HTERT RPE-1 (cell line): Measurements from ENCODE around the gene KAZN.

Experiments
- in situ Hi-C: fragments of 300-500 bp; cut with MboI; formaldehyde crosslinking; loops from 4 replicates; pipeline ENCODE4 v1.14.3; 2020; ENCODE audit warnings: low sequenced_read_pairs

KAZN gene

GRCh38 chr1:15014516-15014915, 416.0 kb downstream of the KAZN start:
- in situ Hi-C loops: no loop called here

- in situ Hi-C loops: no loop called here
Measured at GRCh38 chr1:15016001-15016400, 417.5 kb downstream of the KAZN start.

GRCh38 chr1:15016526-15016925, 418.0 kb downstream of the KAZN start:
- in situ Hi-C loops: no loop called here

- in situ Hi-C loops: no loop called here
Measured at GRCh38 chr1:15017120-15017519, 418.6 kb downstream of the KAZN start.

DNA sequence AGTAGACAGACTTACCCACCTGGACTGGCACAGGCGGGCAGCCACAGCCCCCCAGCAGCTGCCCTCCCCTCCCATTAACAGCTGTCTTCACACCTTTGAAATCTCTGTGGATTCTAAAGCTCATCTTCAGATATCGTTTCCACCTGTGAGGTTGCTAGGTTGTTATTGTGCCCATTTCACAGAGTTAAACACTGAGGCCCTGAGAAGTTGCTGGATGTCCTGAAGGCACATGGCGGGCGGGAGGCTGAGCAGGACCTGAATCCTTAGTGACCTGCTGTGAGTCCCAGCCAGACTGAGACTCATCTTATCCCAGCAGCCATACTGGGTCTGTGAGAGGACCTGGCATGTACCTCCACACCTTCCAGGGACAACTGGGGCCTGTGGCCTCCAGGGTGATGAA, 420.3 kb downstream of the KAZN start:
- in situ Hi-C loops: no loop called here

DNA sequence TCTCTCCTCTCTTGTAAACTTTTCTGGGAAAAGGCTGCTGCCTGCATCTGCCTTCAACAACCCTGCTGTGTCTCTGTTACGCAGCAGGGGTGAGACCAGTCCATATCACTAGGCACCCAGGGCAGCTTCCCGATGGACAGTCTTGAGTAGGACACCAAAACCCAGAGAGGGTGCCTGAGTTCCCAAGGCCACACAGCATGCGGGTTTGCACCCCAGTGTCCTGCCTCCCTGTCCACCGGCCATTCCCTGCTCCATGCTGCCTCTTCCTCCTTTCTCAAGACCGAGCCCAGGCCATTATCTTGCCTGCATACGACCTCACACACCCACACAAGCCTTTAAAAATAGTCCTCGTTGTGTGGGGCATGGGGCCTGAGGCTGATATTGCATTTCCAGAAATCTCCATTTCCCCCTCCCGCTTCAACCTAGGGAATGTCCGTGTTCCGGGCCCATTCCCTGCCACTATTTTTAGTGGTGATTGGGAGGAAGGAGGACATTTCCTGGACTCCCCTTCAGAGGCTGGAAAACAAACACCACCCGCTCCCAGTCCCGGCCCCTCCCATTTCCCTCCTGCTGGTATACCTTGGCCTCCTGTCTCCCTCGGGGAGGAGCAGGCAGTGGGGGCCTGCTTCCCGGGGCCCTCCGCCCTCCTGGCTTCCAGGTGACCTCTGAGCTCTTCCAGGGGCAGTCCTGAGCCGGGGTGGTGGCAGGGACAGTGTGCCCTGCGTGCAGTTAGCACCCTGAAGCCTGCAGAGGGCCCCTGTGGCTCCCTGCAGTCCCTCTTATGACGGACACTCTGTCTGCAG, 422.7 kb downstream of the KAZN start:
- in situ Hi-C loops: no loop called here

GRCh38 chr1:15022048-15022447, 423.6 kb downstream of the KAZN start:
- in situ Hi-C loops: no loop called here

- in situ Hi-C loops: no loop called here
Measured at GRCh38 chr1:15023205-15023604, 424.7 kb downstream of the KAZN start.

GRCh38 chr1:15023976-15024375, 425.5 kb downstream of the KAZN start:
- in situ Hi-C loops: no loop called here

GRCh38 chr1:15026117-15026489, 427.6 kb downstream of the KAZN start:
- in situ Hi-C loops: no loop called here

DNA sequence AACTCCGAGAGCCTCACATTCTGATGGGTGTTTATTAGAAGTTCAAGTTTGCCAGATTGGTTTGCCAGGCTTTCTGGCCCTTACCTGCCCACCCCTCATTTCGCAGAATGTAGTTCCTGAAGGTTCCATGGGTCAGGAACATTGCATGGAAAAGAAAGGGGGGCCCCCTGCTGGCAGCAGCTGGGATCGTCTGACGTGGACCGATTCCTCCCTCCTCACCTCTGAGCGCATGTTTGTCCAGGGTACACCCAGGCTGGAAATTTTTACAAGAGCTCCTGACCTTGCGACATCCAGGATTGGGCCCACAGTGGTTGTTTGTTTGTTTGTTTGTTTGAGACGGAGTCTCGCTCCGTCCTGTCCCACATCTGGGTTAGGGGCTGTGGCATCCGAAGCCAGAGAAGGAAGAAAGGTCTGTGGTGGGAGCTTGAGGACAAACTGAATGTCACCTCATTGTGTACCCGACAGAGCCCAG, 429.1 kb downstream of the KAZN start:
- in situ Hi-C loops: no loop called here

DNA sequence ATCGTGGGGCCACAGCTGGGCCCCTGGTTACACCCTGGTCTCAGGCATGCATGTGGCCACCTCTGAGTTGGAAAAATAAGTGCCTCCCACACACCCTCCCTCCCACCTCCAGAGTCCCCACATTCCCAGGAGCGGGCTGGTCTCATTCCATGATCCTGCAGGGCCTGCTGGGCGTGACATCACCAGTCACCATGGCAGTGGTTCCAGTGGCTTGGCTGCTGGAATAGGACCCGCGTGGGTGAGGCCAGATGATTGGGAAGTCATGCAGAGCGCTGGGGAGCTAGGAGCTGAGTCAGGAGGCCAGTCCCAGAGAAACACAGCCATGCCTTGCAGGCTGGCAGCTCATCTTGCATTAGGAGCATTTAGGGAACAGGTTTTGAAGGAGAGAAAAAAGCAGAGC, 429.6 kb downstream of the KAZN start:
- in situ Hi-C loops: no loop called here

DNA sequence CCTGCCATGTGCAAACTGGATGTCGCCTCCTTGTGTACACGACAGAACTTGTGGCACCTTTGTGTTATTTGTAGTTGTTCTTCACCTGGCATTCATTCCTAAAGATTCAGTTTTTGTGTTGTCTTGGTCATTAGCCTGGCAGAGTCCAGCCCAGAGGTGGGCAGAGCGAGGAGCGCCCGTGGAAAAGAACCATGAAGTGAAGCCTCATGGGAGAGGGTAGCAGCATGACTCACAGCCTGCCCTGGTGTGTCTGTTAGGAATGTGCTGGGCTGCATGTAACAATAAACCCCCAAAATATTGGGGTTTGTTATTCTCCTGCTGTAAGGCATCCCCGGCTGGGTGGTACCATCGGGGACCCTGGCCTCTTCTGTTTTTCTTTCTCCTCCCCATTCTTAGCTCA, 430.1 kb downstream of the KAZN start:
- in situ Hi-C loops: no loop called here

GRCh38 chr1:15029036-15029435, 430.6 kb downstream of the KAZN start:
- in situ Hi-C loops: no loop called here

DNA sequence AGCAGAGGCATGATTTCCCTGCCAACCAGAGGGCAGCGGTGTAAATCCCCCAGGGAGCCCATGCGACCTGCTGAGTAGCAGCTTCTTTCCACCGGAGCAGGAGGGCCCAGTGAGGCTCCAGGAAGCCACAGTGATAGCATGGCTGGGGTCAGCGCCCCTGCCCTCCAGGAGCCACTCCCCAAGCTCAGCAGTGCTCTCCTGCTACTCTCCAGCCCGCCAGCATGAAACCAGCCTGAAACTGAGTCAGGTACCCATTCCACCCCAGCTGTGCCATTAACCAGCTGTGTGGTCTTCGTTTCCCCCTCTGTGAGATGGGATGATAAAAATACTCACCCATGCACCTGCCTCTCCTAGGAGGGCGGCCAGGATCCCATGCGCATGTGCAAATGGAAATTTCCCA, 431.3 kb downstream of the KAZN start:
- in situ Hi-C loops: no loop called here

GRCh38 chr1:15031251-15031933, 432.9 kb downstream of the KAZN start:
- in situ Hi-C loops: no loop called here

DNA sequence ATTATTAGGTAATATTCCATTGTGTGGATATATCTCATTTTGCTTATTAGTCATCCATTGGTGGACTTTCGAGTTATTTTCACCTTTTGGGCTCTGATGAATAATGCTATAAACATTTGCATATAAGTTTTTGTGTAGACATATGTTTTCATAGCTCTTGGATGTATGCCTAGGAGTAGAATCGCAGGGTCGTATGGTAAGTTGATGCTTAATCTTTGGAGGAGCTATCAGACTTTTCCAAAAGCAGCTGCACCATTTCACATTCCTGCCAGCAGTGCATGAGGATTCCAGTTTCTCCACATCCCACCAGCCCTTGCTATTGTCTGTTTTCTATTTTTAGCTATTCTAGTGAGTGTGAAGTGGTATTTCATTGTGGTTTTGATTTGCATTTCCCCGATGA, 434.8 kb downstream of the KAZN start:
- in situ Hi-C loops: no loop called here

DNA sequence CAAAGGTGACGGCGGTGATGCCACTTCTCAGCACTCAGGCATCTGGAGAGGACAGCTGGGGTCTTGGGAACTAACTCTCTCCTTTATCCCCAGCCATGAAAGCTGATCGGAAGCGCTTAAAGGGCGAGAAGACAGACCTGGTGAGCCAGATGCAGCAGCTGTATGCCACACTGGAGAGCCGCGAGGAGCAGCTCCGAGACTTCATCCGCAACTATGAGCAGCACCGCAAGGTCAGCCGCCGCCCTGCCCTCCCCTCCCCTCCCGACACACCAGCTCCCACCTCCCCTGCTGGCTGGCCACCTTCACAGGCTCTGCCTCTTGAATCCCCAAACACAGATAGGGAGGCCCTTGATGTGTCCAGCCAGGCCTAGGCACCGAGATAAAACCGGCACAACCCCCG, 436.2 kb downstream of the KAZN start:
- in situ Hi-C loops: no loop called here

GRCh38 chr1:15035236-15035635, 436.8 kb downstream of the KAZN start:
- in situ Hi-C loops: no loop called here

DNA sequence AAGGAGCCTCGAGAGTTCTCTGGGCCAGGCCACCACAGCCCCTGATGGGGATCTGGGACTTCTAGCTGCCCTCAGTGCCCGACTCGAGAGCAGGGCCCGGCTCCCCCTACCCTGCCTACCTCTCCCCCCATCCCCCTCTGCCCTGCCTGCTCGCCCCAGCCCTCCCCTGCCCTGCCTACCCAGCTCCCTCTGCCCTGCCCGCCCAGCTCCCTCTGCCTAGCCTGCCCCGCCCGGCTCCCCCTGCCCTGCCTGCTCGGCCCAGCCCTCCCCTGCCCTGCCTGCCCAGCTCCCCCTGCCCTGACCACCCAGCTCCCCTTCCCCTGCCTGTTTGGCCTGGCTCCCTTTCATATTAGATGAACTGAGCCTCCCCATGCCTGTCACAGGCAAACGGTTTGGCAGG, 437.6 kb downstream of the KAZN start:
- in situ Hi-C loops: no loop called here

GRCh38 chr1:15038232-15039016, 439.9 kb downstream of the KAZN start:
- in situ Hi-C loops: no loop called here
